ENCODE measurements around the gene DPP10.

DPP10 gene

DNA sequence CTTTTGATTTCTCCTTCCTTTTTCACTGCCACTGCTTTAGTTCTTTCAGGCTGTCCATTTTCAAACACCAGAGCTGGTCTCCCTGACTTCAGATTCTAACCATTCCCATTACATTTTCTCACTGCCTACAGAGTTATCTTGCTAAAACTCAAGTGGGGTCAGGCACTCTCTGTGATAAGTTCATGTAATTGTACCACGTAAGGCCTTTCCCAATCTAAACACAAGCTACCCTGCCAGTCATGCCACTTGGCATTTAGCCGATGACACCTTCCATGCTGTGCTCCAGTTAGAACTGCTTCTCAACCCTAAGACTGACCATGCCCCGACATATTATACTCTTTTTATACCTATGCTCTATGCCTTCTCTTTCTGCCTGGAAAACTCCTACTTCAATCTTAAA is 592.4 kb downstream of the DPP10 start:
- WGBS (ENCODE audit: extremely low coverage, insufficient coverage, low lambda C conversion rate): no CpG with 5 or more reads among the region's 3 CpGs

DNA sequence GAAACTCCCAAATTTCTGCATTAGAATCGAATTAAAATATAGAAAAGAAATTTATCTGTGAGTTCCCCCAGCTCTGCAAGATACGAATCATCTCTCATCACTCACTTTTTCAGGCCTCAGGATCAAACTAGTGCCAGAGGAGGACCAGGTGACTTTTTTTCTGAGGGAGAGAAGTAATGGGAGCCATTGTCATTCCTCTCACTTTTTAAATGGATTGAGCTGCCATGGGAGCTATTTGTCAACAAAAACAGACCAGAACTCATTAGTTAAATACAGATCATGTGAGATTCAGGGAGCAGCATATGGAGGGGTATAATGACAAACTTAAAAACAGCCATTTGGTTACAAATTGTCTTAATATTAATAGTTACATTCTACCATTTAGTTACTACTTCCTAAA is 594.4 kb downstream of the DPP10 start:
- no peaks in the 10 kb centered on the region for H3K79me1 ChIP-seq (ENCODE audit: low read length)
- H3K4me1 ChIP-seq (ENCODE audit: control insufficient read depth, low read depth, low read length): no peaks in the 10 kb centered on the region
- no peak overlapping the region for H3K4ac ChIP-seq (ENCODE audit: low read depth, low read length)
- no peak overlapping the region for H3K18ac ChIP-seq (ENCODE audit: low read length)
- H3K4me2 ChIP-seq (ENCODE audit: low read length): no peak overlapping the region
- no peak overlapping the region for H2BK15ac ChIP-seq (replicated peaks; ENCODE audit: low read depth)
- no peaks in the 10 kb centered on the region for H3K36me3 ChIP-seq (ENCODE audit: control insufficient read depth, insufficient read depth, low read length)
- H2AK5ac ChIP-seq (ENCODE audit: low read length): no peak overlapping the region
- WGBS (ENCODE audit: extremely low coverage, insufficient coverage, low lambda C conversion rate): no CpG with 5 or more reads among the region's 2 CpGs
- no peak overlapping the region for H3K9ac ChIP-seq (ENCODE audit: low read length)
- H2BK120ac ChIP-seq (ENCODE audit: low read depth, low read length): no peak overlapping the region
- no peak overlapping the region for H3K4me3 ChIP-seq (ENCODE audit: low read length)
- H4K5ac ChIP-seq (ENCODE audit: low read length): no peak overlapping the region
- H2BK5ac ChIP-seq (ENCODE audit: low read length): no peak overlapping the region
- H3K56ac ChIP-seq (ENCODE audit: low read length): no peak overlapping the region
- H3K23ac ChIP-seq (ENCODE audit: low read length): no peak overlapping the region
- no peaks in the 10 kb centered on the region for H3K27me3 ChIP-seq (ENCODE audit: insufficient read depth, low read length, poor library complexity)
- H4K8ac ChIP-seq (ENCODE audit: low read depth, low read length): no peak overlapping the region
- peak; percentile 59 for DNase-seq
- no peak overlapping the region for H3K27ac ChIP-seq (ENCODE audit: low read depth, low read length)
- H3K79me2 ChIP-seq (ENCODE audit: control insufficient read depth, insufficient read depth, low read length): no peaks in the 10 kb centered on the region

More for the DNA sequence above, 592.4 kb downstream of the DPP10 start:
- no peak overlapping the region for H3K4me2 ChIP-seq (ENCODE audit: low read length)
- no peak overlapping the region for H3K27ac ChIP-seq (ENCODE audit: low read depth, low read length)
- H4K5ac ChIP-seq (ENCODE audit: low read length): no peak overlapping the region
- no peaks in the 10 kb centered on the region for H3K79me1 ChIP-seq (ENCODE audit: low read length)
- no peak overlapping the region for H3K9ac ChIP-seq (ENCODE audit: low read length)
- no peaks in the 10 kb centered on the region for H3K4me1 ChIP-seq (ENCODE audit: control insufficient read depth, low read depth, low read length)
- H3K36me3 ChIP-seq (ENCODE audit: control insufficient read depth, insufficient read depth, low read length): no peaks in the 10 kb centered on the region
- no peak overlapping the region for H2BK5ac ChIP-seq (ENCODE audit: low read length)
- H3K27me3 ChIP-seq (ENCODE audit: insufficient read depth, low read length, poor library complexity): no peaks in the 10 kb centered on the region
- H2AK5ac ChIP-seq (ENCODE audit: low read length): no peak overlapping the region
- DNase-seq: no peak
- no peak overlapping the region for H3K4ac ChIP-seq (ENCODE audit: low read depth, low read length)
- H2BK15ac ChIP-seq (replicated peaks; ENCODE audit: low read depth): no peak overlapping the region
- H3K18ac ChIP-seq (ENCODE audit: low read length): no peak overlapping the region
- H3K23ac ChIP-seq (ENCODE audit: low read length): no peak overlapping the region
- no peak overlapping the region for H2BK120ac ChIP-seq (ENCODE audit: low read depth, low read length)
- H3K4me3 ChIP-seq (ENCODE audit: low read length): no peak overlapping the region
- H4K8ac ChIP-seq (ENCODE audit: low read depth, low read length): no peak overlapping the region
- no peak overlapping the region for H3K56ac ChIP-seq (ENCODE audit: low read length)
- H3K79me2 ChIP-seq (ENCODE audit: control insufficient read depth, insufficient read depth, low read length): no peaks in the 10 kb centered on the region

DNA sequence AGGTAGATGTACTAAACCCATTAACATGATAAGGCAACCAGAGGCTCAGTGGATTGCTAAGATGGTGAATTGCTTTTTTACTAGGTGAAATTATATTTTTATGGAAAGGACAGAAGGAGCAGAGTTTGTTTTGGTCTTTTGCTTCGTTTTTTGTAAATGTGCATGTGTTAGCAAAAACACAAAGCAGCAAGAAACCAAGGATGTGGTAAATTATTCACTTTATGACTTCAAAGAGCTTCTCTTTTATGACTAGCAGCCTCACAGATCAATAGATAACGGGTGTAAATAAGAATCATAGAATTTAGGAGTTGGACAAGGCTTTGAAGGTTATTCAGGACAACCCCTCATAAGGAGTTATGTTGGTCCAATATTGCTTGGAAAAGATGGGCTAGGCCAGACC is 615.0 kb downstream of the DPP10 start:
- Histone ChIP-seq H3K27me3 (ENCODE audit: insufficient read depth, low read length, poor library complexity) (no peaks in the 10 kb centered on the region), H4K8ac (ENCODE audit: low read depth, low read length) (no peak overlapping the region), H2BK5ac (ENCODE audit: low read length) (no peak overlapping the region)

DNA sequence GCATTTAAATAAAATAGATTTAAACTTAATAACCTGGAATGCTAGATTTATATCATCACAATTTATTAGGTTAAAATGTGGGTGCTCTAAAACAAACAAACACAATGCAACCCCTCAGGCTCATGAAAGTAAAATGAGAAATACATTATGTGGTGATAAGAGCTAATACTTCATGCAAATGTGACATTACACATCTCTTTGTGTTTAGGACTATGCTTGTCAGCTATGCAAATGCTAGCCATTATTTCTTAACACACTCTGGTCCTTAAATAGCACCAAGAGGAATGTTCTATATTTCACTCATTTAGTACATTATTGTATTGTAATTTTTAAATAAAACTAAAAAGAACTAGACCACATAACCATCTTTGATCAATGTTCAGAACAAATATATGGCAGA is 627.6 kb downstream of the DPP10 start:
- H3K18ac ChIP-seq (ENCODE audit: low read length): no peak overlapping the region
- H2BK120ac ChIP-seq (ENCODE audit: low read depth, low read length): no peak overlapping the region
- no peaks in the 10 kb centered on the region for H3K79me2 ChIP-seq (ENCODE audit: control insufficient read depth, insufficient read depth, low read length)
- H4K5ac ChIP-seq (ENCODE audit: low read length): no peak overlapping the region
- H3K36me3 ChIP-seq (ENCODE audit: control insufficient read depth, insufficient read depth, low read length): no peaks in the 10 kb centered on the region
- no peak overlapping the region for H4K8ac ChIP-seq (ENCODE audit: low read depth, low read length)
- H3K23ac ChIP-seq (ENCODE audit: low read length): no peak overlapping the region
- no peaks in the 10 kb centered on the region for H3K4me1 ChIP-seq (ENCODE audit: control insufficient read depth, low read depth, low read length)
- H3K27me3 ChIP-seq (ENCODE audit: insufficient read depth, low read length, poor library complexity): no peaks in the 10 kb centered on the region
- no peak overlapping the region for H3K4me3 ChIP-seq (ENCODE audit: low read length)
- no peak overlapping the region for H3K4ac ChIP-seq (ENCODE audit: low read depth, low read length)
- no peak overlapping the region for H2BK5ac ChIP-seq (ENCODE audit: low read length)
- no peaks in the 10 kb centered on the region for H3K79me1 ChIP-seq (ENCODE audit: low read length)
- H3K27ac ChIP-seq (ENCODE audit: low read depth, low read length): no peak overlapping the region
- H3K9ac ChIP-seq (ENCODE audit: low read length): no peak overlapping the region
- no peak for DNase-seq
- H2AK5ac ChIP-seq (ENCODE audit: low read length): no peak overlapping the region
- no peak overlapping the region for H2BK15ac ChIP-seq (replicated peaks; ENCODE audit: low read depth)
- no peak overlapping the region for H3K56ac ChIP-seq (ENCODE audit: low read length)
- no peak overlapping the region for H3K4me2 ChIP-seq (ENCODE audit: low read length)

More for the DNA sequence above, 615.0 kb downstream of the DPP10 start:
- Histone ChIP-seq H3K56ac (ENCODE audit: low read length) (no peak overlapping the region), H3K9ac (ENCODE audit: low read length) (no peak overlapping the region), H3K4ac (ENCODE audit: low read depth, low read length) (no peak overlapping the region), H3K79me1 (ENCODE audit: low read length) (no peaks in the 10 kb centered on the region), H2AK5ac (ENCODE audit: low read length) (no peak overlapping the region), H4K5ac (ENCODE audit: low read length) (no peak overlapping the region), H2BK120ac (ENCODE audit: low read depth, low read length) (no peak overlapping the region), H3K4me1 (ENCODE audit: control insufficient read depth, low read depth, low read length) (no peaks in the 10 kb centered on the region), H3K79me2 (ENCODE audit: control insufficient read depth, insufficient read depth, low read length) (no peaks in the 10 kb centered on the region), H3K4me2 (ENCODE audit: low read length) (no peak overlapping the region), H3K23ac (ENCODE audit: low read length) (no peak overlapping the region), H3K18ac (ENCODE audit: low read length) (no peak overlapping the region), H3K27ac (ENCODE audit: low read depth, low read length) (no peak overlapping the region), H3K4me3 (ENCODE audit: low read length) (no peak overlapping the region), H2BK15ac (replicated peaks; ENCODE audit: low read depth) (no peak overlapping the region), H3K36me3 (ENCODE audit: control insufficient read depth, insufficient read depth, low read length) (no peaks in the 10 kb centered on the region)
- no CpG with 5 or more reads among the region's 2 CpGs for WGBS (ENCODE audit: extremely low coverage, insufficient coverage, low lambda C conversion rate)
- DNase-seq: no peak

DNA sequence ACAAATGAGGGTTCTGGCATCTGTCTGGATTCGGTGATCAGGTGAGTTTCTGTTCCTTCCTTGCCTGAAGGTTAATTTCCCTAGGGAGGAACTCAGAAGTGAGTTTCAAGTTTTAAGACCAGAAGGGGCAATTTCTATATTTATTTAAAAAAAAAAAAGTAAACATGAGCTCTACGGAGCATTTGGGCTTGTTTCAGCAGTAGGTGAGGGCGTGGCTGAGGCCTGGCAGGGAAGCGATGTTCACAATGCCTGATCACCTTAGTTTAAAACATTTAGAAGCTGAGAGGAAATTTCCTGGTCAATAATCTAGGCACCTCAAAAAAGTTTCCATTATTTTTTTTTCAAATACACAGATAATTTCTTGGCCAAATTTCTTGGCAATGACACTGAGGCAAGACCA is 629.1 kb downstream of the DPP10 start:
- Histone ChIP-seq H3K56ac (ENCODE audit: low read length) (no peak overlapping the region), H3K4me2 (ENCODE audit: low read length) (no peak overlapping the region), H3K36me3 (ENCODE audit: control insufficient read depth, insufficient read depth, low read length) (no peaks in the 10 kb centered on the region), H4K5ac (ENCODE audit: low read length) (no peak overlapping the region), H3K4me1 (ENCODE audit: control insufficient read depth, low read depth, low read length) (no peaks in the 10 kb centered on the region), H3K4me3 (ENCODE audit: low read length) (no peak overlapping the region), H2AK5ac (ENCODE audit: low read length) (no peak overlapping the region), H3K23ac (ENCODE audit: low read length) (no peak overlapping the region), H3K79me1 (ENCODE audit: low read length) (no peaks in the 10 kb centered on the region), H2BK15ac (replicated peaks; ENCODE audit: low read depth) (no peak overlapping the region), H3K4ac (ENCODE audit: low read depth, low read length) (no peak overlapping the region), H3K9ac (ENCODE audit: low read length) (no peak overlapping the region), H2BK120ac (ENCODE audit: low read depth, low read length) (no peak overlapping the region), H4K8ac (ENCODE audit: low read depth, low read length) (no peak overlapping the region), H2BK5ac (ENCODE audit: low read length) (no peak overlapping the region), H3K79me2 (ENCODE audit: control insufficient read depth, insufficient read depth, low read length) (no peaks in the 10 kb centered on the region), H3K18ac (ENCODE audit: low read length) (no peak overlapping the region), H3K27ac (ENCODE audit: low read depth, low read length) (no peak overlapping the region), H3K27me3 (ENCODE audit: insufficient read depth, low read length, poor library complexity) (no peaks in the 10 kb centered on the region)
- no CpG with 5 or more reads among the region's 4 CpGs for WGBS (ENCODE audit: extremely low coverage, insufficient coverage, low lambda C conversion rate)
- no peak for DNase-seq

DNA sequence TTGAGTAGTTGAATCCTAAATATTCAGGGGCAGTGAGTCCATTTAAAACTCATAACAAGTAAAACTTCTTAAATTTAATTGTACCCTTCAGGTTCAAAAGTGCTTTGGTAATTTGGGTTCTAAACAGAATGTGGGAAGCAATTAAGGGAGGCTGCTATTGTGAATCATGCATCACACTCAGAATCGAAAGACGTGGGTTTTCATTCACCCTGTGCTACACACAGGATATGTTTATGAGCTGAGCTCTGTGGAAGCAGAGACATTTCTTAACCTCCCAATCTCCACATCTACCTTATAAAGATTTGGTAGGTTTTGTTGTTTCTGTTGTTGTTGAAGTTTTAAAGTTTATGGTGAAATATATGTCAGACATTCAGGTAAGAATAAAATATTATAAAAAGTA is 633.4 kb downstream of the DPP10 start:
- no CpG with 5 or more reads among the region's 2 CpGs for whole genome bisulfite sequencing (ENCODE audit: extremely low coverage, insufficient coverage, low lambda C conversion rate)

More for the DNA sequence above, 633.4 kb downstream of the DPP10 start:
- Histone ChIP-seq H3K79me1 (ENCODE audit: low read length) (no peaks in the 10 kb centered on the region), H3K36me3 (ENCODE audit: control insufficient read depth, insufficient read depth, low read length) (no peaks in the 10 kb centered on the region), H2BK120ac (ENCODE audit: low read depth, low read length) (no peak overlapping the region), H2BK15ac (replicated peaks; ENCODE audit: low read depth) (no peak overlapping the region), H4K5ac (ENCODE audit: low read length) (no peak overlapping the region), H3K4me1 (ENCODE audit: control insufficient read depth, low read depth, low read length) (no peaks in the 10 kb centered on the region), H3K27ac (ENCODE audit: low read depth, low read length) (no peak overlapping the region), H3K4ac (ENCODE audit: low read depth, low read length) (no peak overlapping the region), H3K23ac (ENCODE audit: low read length) (no peak overlapping the region), H4K8ac (ENCODE audit: low read depth, low read length) (no peak overlapping the region), H3K18ac (ENCODE audit: low read length) (no peak overlapping the region), H3K56ac (ENCODE audit: low read length) (no peak overlapping the region), H3K27me3 (ENCODE audit: insufficient read depth, low read length, poor library complexity) (no peaks in the 10 kb centered on the region), H3K4me2 (ENCODE audit: low read length) (no peak overlapping the region), H2AK5ac (ENCODE audit: low read length) (no peak overlapping the region), H2BK5ac (ENCODE audit: low read length) (no peak overlapping the region), H3K79me2 (ENCODE audit: control insufficient read depth, insufficient read depth, low read length) (no peaks in the 10 kb centered on the region), H3K4me3 (ENCODE audit: low read length) (no peak overlapping the region), H3K9ac (ENCODE audit: low read length) (no peak overlapping the region)
- DNase-seq: no peak

Measured in mesendoderm (in vitro differentiated cells).